Lower leg skin (tissue), 3 donors: ENCODE data around the gene RAD51B.

Source experiments
- CTCF ChIP-seq, 3 donors: fragments of 450-650 bp; IDR thresholded peaks; one replicate each; pipeline ENCODE4 v1.5.1; 2016; ENCODE audit warnings: antibody characterized with exemption in 3 of 3, mild to moderate bottlenecking in 3 of 3, moderate library complexity in 2 of 3
- POLR2A ChIP-seq, 2 donors: fragments of 450-650 bp; IDR thresholded peaks; one replicate each; pipeline ENCODE4 v1.6.1; 2016 to 2017; ENCODE audit warnings: antibody characterized with exemption in 2 of 2, mild to moderate bottlenecking in 1 of 2, moderate library complexity in 1 of 2

GRCh38 chr14:68444449-68445168, 625.0 kb downstream of the RAD51B start:
- TF ChIP-seq CTCF (IDR thresholded peaks at IDR 0.05), result no peak
- TF ChIP-seq POLR2A (IDR thresholded peaks at IDR 0.05), result no peak
